Keratinocyte (primary cell): ENCODE results near the gene CMIP.

Experiments used
- EZH2 ChIP-seq: IDR thresholded peaks from one replicate; pipeline ENCODE4 v1.6.1; 2012; ENCODE audit warnings: inconsistent platforms, mild to moderate bottlenecking, low read length, moderate library complexity
- TF ChIP-seq, protein P1 (sequence below), 3 experiments: IDR thresholded peaks in 1 of 3; conservative IDR thresholded peaks in 1 of 3; optimal IDR thresholded peaks in 1 of 3; 2 replicates in 2 of 3; 3 replicates in 1 of 3; pipeline versions ENCODE3 to v1.5.1; 2011; ENCODE audit warnings: low read length in 3 of 3, mild to moderate bottlenecking in 3 of 3, moderate library complexity in 2 of 3, control low read depth in 1 of 3, inconsistent platforms in 1 of 3; ENCODE audit not compliant: insufficient read depth in 2 of 3; ENCODE audit errors: extremely low read depth in 1 of 3

DNA sequence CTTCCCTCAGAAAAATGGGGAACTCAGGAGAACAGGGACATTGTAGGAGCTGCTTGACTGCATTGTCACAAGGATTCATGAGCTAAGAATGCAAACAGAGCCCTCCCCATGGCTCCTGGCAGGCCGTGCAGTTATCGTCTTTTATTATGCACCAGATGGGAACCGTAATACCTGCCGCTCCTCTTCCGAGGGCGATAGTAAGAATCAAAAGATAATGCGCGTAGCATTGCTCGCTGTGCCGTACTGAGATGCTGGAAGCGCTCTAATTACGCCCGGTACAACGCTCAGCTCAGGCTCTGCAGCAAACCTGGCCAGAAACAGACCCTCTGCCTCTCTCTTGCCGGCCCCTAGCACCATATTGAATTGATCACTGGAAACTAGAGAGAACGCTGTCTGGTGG is 247.4 kb downstream of the CMIP start:
- TF ChIP-seq, protein P1, sequence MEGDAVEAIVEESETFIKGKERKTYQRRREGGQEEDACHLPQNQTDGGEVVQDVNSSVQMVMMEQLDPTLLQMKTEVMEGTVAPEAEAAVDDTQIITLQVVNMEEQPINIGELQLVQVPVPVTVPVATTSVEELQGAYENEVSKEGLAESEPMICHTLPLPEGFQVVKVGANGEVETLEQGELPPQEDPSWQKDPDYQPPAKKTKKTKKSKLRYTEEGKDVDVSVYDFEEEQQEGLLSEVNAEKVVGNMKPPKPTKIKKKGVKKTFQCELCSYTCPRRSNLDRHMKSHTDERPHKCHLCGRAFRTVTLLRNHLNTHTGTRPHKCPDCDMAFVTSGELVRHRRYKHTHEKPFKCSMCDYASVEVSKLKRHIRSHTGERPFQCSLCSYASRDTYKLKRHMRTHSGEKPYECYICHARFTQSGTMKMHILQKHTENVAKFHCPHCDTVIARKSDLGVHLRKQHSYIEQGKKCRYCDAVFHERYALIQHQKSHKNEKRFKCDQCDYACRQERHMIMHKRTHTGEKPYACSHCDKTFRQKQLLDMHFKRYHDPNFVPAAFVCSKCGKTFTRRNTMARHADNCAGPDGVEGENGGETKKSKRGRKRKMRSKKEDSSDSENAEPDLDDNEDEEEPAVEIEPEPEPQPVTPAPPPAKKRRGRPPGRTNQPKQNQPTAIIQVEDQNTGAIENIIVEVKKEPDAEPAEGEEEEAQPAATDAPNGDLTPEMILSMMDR (optimal IDR thresholded peaks at IDR 0.05 in 1 of 3, IDR thresholded peaks at IDR 0.05 in 1 of 3, conservative IDR thresholded peaks at IDR 0.05 in 1 of 3; ENCODE audit: extremely low read depth in 1 of 3, insufficient read depth in 2 of 3, low read length in 3 of 3) = no peak
- TF ChIP-seq EZH2 = no peak
